NT2/D1 (cell line): ENCODE measurements around the gene TSPAN12.

ENCODE experiments used
- DNase-seq: peaks from one replicate; pipeline ENCODE4 v3.0.0-alpha.2; 2011; ENCODE audit warnings: low read depth, low spot score
- H3K27me3 ChIP-seq: 2 replicates; pipeline ENCODE4 v1.6.0; 2011; ENCODE audit warnings: mild to moderate bottlenecking; ENCODE audit not compliant: insufficient read length, insufficient read depth
- H3K36me3 ChIP-seq: 2 replicates; pipeline ENCODE4 v1.6.1; 2011; ENCODE audit warnings: mild to moderate bottlenecking, low read length, mixed read lengths; ENCODE audit not compliant: insufficient read depth, insufficient read length
- H3K4me1 ChIP-seq: 2 replicates; pipeline ENCODE4 v1.5.1; 2011; ENCODE audit not compliant: insufficient read depth, insufficient read length
- H3K4me3 ChIP-seq: 2 replicates; pipeline ENCODE4 v1.5.1; 2011; ENCODE audit warnings: low read depth; ENCODE audit not compliant: insufficient read length
- H3K9ac ChIP-seq: 2 replicates; pipeline ENCODE4 v1.6.0; 2011; ENCODE audit warnings: low read depth; ENCODE audit not compliant: insufficient read length
- H3K9me3 ChIP-seq: 2 replicates; pipeline ENCODE4 v1.5.1; 2011; ENCODE audit warnings: mild to moderate bottlenecking, low read length; ENCODE audit not compliant: insufficient read depth
- SUZ12 ChIP-seq: IDR thresholded peaks from 2 replicates; pipeline ENCODE4 v1.6.1; 2011; ENCODE audit not compliant: insufficient read length, insufficient read depth; ENCODE audit errors: extremely low read depth
- YY1 ChIP-seq: IDR thresholded peaks from 2 replicates; pipeline ENCODE4 v1.6.1; 2011; ENCODE audit not compliant: insufficient read length, insufficient read depth
- ZNF274 ChIP-seq: IDR thresholded peaks from 2 replicates; pipeline ENCODE4 v1.6.1; 2011; ENCODE audit warnings: mild to moderate bottlenecking, low read depth, low read length

TSPAN12 gene

DNA sequence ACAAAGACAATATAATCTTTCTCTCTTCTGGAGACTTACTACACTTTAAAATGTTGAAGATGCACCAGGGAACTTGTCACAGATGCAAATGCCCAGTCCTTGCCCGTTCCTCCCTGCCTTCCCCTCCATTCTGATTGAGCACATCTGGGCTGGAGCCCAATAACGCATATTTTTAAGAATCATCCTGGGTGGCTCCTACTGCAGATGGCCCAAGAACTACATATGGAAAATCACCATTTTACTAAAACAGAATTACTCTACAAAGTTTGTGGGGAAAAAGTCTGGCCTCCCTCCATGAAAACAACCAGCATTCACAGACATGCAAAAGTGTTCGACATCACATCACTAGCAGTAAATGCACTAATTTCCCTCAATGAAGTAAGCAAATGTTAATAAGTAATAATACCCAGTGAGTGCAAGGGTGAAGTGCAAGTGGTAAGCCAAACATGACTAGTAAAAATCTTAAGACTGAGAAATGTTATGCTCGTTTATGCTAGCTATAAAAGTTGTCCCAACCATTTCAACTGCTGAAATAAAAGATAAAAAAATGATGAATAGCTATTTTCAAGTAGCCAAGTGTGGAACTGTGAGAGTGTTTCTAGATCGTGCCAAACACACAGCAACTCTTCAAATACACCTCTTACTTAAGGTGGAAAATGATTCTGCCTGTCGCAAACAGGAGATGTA is 43.5 kb downstream of the TSPAN12 start:
- Histone ChIP-seq H3K4me3 (no peak overlapping the region), H3K36me3 (no peaks in the 10 kb centered on the region), H3K27me3 (no peaks in the 10 kb centered on the region), H3K4me1 (no peaks in the 10 kb centered on the region), H3K9me3 (no peaks in the 10 kb centered on the region), H3K9ac (no peak overlapping the region)
- TF ChIP-seq YY1: no peak
- TF ChIP-seq SUZ12: no peak
- no peak for TF ChIP-seq ZNF274
- DNase-seq: no peak

DNA sequence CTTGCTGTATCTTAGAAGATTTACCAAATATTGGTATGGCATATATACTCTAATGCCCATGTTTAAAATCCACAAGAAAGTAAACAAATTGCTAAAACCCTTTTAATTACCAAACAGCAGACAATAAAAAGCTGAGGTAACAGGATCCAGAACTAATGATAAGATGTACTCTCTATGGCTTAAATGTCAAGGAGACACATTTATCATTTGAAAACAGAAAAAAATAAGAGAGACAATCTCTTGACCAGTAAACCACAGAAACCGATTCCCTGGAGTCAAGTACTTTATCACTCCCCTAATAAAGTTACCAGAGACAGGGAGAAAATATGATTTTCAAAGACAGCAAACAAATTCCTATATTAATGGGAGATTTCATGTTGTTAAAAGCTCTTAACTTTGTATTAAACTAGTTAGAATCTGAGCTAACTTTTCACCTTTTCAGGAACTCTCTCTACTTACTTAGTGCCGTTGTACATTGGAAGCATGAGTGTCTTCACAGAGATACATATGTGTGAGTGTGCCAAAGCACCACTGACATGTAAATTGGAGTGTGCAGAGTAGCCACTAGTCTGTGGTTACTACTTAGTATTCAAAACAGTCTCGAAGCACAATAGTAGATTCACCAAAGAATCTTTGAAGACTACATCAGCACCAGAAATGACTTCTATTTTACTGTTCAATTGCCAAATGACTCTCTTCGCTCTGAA is 44.2 kb downstream of the TSPAN12 start:
- TF ChIP-seq YY1: no peak
- Histone ChIP-seq H3K4me3 (no peak overlapping the region), H3K9me3 (no peaks in the 10 kb centered on the region), H3K27me3 (no peaks in the 10 kb centered on the region), H3K9ac (no peak overlapping the region), H3K36me3 (no peaks in the 10 kb centered on the region), H3K4me1 (no peaks in the 10 kb centered on the region)
- DNase-seq: no peak

DNA sequence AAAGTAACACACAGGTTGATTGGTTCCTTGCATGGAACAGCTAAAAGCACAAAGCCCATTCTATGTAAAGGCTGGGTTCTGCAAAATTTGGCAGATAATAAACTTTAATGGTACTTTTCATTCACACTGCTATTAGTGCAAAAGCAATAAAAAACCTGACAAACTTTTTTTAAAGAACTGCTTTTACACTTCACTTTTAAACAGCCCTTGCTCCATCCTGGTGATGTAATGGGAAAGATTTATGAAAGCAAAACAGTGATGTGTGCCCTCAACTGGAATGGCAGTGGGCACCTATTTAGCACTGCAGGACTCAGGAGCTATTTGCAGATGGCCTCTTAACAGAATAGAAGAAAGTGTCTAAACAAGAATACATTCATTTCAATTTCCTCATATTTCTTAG is 44.9 kb downstream of the TSPAN12 start:
- Histone ChIP-seq H3K4me1 (no peaks in the 10 kb centered on the region), H3K36me3 (no peaks in the 10 kb centered on the region), H3K9ac (no peak overlapping the region), H3K27me3 (no peaks in the 10 kb centered on the region), H3K9me3 (no peaks in the 10 kb centered on the region), H3K4me3 (no peak overlapping the region)
- TF ChIP-seq ZNF274 (no peak), SUZ12 (no peak), YY1 (no peak)
- no peak for DNase-seq

DNA sequence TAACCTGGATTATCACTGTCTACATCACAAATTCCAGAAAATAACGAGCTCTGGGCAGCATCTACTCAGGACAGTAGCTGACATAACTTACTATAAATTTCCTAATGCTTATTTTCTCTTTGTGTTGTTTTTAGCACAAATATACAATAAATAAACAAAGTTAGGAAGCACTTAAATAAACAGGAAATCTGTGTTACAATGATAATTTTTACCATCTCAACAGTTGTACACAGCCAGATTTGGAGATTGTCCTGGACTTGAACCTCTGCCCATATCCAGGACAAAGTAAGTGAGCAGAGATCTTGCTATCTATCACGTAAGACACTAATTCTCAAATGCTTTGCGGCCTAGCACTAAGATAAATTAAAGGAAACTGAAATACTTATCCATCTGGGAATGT is 48.7 kb downstream of the TSPAN12 start:
- no peak for DNase-seq
- no peaks in the 10 kb centered on the region for H3K27me3 ChIP-seq
- no peak for TF ChIP-seq SUZ12
- no peak for TF ChIP-seq ZNF274
- no peak for TF ChIP-seq YY1
- no peaks in the 10 kb centered on the region for H3K4me1 ChIP-seq
- H3K36me3 ChIP-seq: no peaks in the 10 kb centered on the region
- H3K4me3 ChIP-seq: no peak overlapping the region
- H3K9me3 ChIP-seq: no peaks in the 10 kb centered on the region
- no peak overlapping the region for H3K9ac ChIP-seq

DNA sequence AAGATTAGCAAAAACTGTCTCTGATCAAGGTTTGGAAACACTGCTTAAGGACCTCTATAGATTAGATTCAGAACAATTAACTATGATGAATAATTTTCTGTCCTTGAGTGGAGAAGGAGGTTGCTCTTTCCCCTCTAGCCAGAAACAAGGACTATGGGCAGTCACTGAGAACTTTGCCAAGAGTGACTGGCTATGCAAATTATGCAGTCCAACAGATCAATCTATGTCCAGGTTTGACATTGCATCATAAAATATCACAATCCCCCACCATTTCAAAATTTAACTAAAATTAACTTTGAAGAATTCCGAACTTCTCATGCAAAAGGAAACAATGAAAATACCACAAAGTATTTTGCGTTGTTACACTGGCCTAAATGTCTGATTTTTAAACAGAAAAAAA is 50.6 kb downstream of the TSPAN12 start:
- Histone ChIP-seq H3K4me3 (no peak overlapping the region), H3K36me3 (no peaks in the 10 kb centered on the region), H3K9ac (no peak overlapping the region), H3K4me1 (no peaks in the 10 kb centered on the region), H3K9me3 (no peaks in the 10 kb centered on the region), H3K27me3 (no peaks in the 10 kb centered on the region)
- no peak for DNase-seq
- no peak for TF ChIP-seq ZNF274
- TF ChIP-seq SUZ12: no peak
- no peak for TF ChIP-seq YY1

DNA sequence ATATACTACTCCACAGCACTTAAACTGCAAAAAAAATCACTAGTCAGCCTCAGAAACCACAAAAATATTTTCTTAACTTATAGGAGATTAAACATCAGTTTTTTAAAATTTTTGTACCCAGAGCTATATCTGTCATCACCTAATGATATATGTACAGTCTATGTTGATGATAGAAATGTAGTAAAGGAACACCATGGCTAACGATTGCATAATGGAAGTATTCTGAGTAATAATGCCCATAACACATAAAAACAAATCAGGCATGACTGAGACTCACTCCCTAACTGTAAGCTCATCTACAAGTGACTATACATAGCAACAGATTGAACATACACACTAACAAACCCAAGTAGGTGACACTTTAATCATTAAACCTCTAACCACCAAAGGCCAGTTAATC is 51.3 kb downstream of the TSPAN12 start:
- no peak for DNase-seq
- TF ChIP-seq YY1 (no peak), SUZ12 (no peak), ZNF274 (no peak)
- Histone ChIP-seq H3K27me3 (no peaks in the 10 kb centered on the region), H3K36me3 (no peaks in the 10 kb centered on the region), H3K9ac (no peak overlapping the region), H3K4me3 (no peak overlapping the region), H3K9me3 (no peaks in the 10 kb centered on the region), H3K4me1 (no peaks in the 10 kb centered on the region)

DNA sequence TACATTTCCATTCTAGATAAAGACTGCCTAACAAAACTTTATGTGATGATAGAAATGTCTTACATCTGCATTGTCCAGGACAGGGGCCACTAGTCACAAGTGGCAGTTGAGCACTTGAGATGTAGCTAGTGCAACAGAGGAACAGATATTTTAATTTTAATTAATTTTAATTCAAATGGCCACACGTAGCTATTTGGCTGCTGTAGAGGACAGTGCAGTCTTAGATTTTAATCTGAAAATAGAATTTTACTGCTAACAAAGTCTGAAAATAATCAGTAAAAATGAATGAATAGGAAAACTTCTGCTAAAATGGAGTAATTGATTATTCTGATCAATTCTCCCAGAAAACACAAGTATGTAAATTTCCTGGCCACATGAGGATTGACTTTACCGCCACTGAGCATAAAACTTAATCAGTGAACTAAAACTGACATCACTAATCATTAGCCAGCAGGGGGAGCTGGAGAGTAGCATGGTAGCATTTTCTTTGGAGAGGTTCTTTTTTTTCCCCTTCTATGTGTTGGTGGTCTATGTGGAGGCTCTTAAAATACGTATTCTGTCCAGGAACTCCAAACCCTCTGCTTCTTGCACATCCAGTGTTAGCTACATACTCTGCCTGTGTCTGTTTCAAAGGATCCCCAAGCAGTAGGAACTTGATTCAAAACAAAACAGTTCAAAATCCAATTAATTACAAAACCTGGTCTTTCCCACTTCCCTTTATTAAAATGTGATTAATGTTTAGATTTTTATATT is 52.1 kb downstream of the TSPAN12 start:
- H3K4me3 ChIP-seq: no peak overlapping the region
- peak; percentile 63 for DNase-seq
- H3K4me1 ChIP-seq: no peaks in the 10 kb centered on the region
- no peak overlapping the region for H3K9ac ChIP-seq
- H3K36me3 ChIP-seq: no peaks in the 10 kb centered on the region
- no peak for TF ChIP-seq ZNF274
- no peak for TF ChIP-seq SUZ12
- no peak for TF ChIP-seq YY1
- no peaks in the 10 kb centered on the region for H3K9me3 ChIP-seq
- no peaks in the 10 kb centered on the region for H3K27me3 ChIP-seq

DNA sequence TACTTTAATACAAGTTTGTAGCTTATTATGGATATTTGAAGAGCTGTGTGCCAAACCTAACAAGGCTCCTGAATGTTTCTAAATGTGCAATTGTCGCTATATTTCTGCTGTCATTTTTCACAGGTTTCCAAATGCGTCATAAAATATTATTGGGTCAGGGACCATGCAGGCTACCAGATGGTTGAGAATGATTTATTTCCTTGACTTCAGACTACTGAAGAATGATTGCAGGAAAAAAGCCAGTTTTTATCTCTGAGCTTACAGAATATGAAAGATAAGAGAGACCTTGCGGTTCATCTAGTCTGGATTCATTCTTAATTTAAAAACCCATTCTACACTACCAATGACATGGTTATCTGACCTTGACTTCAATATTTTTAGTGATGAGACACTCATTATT is 55.2 kb downstream of the TSPAN12 start:
- no peaks in the 10 kb centered on the region for H3K9me3 ChIP-seq
- no peaks in the 10 kb centered on the region for H3K4me1 ChIP-seq
- no peaks in the 10 kb centered on the region for H3K27me3 ChIP-seq
- no peak overlapping the region for H3K9ac ChIP-seq
- H3K4me3 ChIP-seq: no peak overlapping the region
- TF ChIP-seq SUZ12 (no peak), YY1 (no peak), ZNF274 (no peak)
- no peak for DNase-seq
- no peaks in the 10 kb centered on the region for H3K36me3 ChIP-seq
